GM12892 (cell line): ENCODE measurements around the gene MYO7B.

Source experiments
- POLR2A ChIP-seq: IDR thresholded peaks from 2 replicates; pipeline ENCODE4 v1.6.1; 2011; ENCODE audit warnings: low read depth, low read length, control low read depth
- POLR2AphosphoS5 ChIP-seq: IDR thresholded peaks from 2 replicates; pipeline ENCODE4 v1.6.1; 2011; ENCODE audit warnings: low read depth, low read length, control low read depth
- TAF1 ChIP-seq: IDR thresholded peaks from 2 replicates; pipeline ENCODE4 v1.6.1; 2011; ENCODE audit warnings: low read depth, mild to moderate bottlenecking, control low read depth, low read length, borderline replicate concordance

- no peak for TF ChIP-seq POLR2AphosphoS5
- TF ChIP-seq POLR2A = no peak
- no peak for TF ChIP-seq TAF1
Observed at GRCh38 chr2:127638361-127639110, 103.1 kb downstream of the MYO7B start.
